Measurements from ENCODE around the gene WBP1.

Gene WBP1

GRCh38 chr2:74488643-74489481, 30.6 kb downstream of the WBP1 start:
- Histone ChIP-seq H3K56ac (ENCODE audit: low read length) (no peak overlapping the region), H2AK5ac (ENCODE audit: low read length) (no peak overlapping the region), H3K79me1 (ENCODE audit: low read length) (no peaks in the 10 kb centered on the region), H4K5ac (ENCODE audit: low read length) (no peak overlapping the region), H3K36me3 (ENCODE audit: control insufficient read depth, insufficient read depth, low read length) (peaks cover 8% of the 10 kb centered on the region), H3K18ac (ENCODE audit: low read length) (no peak overlapping the region), H3K4ac (ENCODE audit: low read depth, low read length) (no peak overlapping the region), H3K23ac (ENCODE audit: low read length) (no peak overlapping the region), H3K27me3 (ENCODE audit: insufficient read depth, low read length, poor library complexity) (no peaks in the 10 kb centered on the region), H3K27ac (ENCODE audit: low read depth, low read length) (no peak overlapping the region), H3K79me2 (ENCODE audit: control insufficient read depth, insufficient read depth, low read length) (no peaks in the 10 kb centered on the region), H2BK5ac (ENCODE audit: low read length) (no peak overlapping the region), H2BK15ac (replicated peaks; ENCODE audit: low read depth) (no peak overlapping the region), H4K8ac (ENCODE audit: low read depth, low read length) (no peak overlapping the region), H3K4me1 (ENCODE audit: control insufficient read depth, low read depth, low read length) (no peaks in the 10 kb centered on the region), H3K4me3 (ENCODE audit: low read length) (no peak overlapping the region), H2BK120ac (ENCODE audit: low read depth, low read length) (no peak overlapping the region), H3K4me2 (ENCODE audit: low read length) (no peak overlapping the region), H3K9ac (ENCODE audit: low read length) (no peak overlapping the region)
- WGBS (ENCODE audit: extremely low coverage, insufficient coverage, low lambda C conversion rate), result no CpG with 5 or more reads among the region's 9 CpGs
- DNase-seq, result no peak

- no peak overlapping the region for H3K4ac ChIP-seq (ENCODE audit: low read depth, low read length)
- H4K8ac ChIP-seq (ENCODE audit: low read depth, low read length), result no peak overlapping the region
- no peak overlapping the region for H3K4me2 ChIP-seq (ENCODE audit: low read length)
- no peak overlapping the region for H3K23ac ChIP-seq (ENCODE audit: low read length)
- no peaks in the 10 kb centered on the region for H3K79me2 ChIP-seq (ENCODE audit: control insufficient read depth, insufficient read depth, low read length)
- WGBS (ENCODE audit: extremely low coverage, insufficient coverage, low lambda C conversion rate), result no CpG with 5 or more reads among the region's 9 CpGs
- H2BK5ac ChIP-seq (ENCODE audit: low read length), result no peak overlapping the region
- peaks cover 8% of the 10 kb centered on the region for H3K36me3 ChIP-seq (ENCODE audit: control insufficient read depth, insufficient read depth, low read length)
- no peak overlapping the region for H3K56ac ChIP-seq (ENCODE audit: low read length)
- no peaks in the 10 kb centered on the region for H3K4me1 ChIP-seq (ENCODE audit: control insufficient read depth, low read depth, low read length)
- no peak overlapping the region for H3K4me3 ChIP-seq (ENCODE audit: low read length)
- no peak overlapping the region for H2AK5ac ChIP-seq (ENCODE audit: low read length)
- H3K18ac ChIP-seq (ENCODE audit: low read length), result no peak overlapping the region
- H3K27me3 ChIP-seq (ENCODE audit: insufficient read depth, low read length, poor library complexity), result no peaks in the 10 kb centered on the region
- no peak overlapping the region for H2BK120ac ChIP-seq (ENCODE audit: low read depth, low read length)
- H2BK15ac ChIP-seq (replicated peaks; ENCODE audit: low read depth), result no peak overlapping the region
- no peaks in the 10 kb centered on the region for H3K79me1 ChIP-seq (ENCODE audit: low read length)
- H3K27ac ChIP-seq (ENCODE audit: low read depth, low read length), result no peak overlapping the region
- H3K9ac ChIP-seq (ENCODE audit: low read length), result no peak overlapping the region
- H4K5ac ChIP-seq (ENCODE audit: low read length), result no peak overlapping the region
- DNase-seq, result no peak
These were observed 31.7 kb downstream of the WBP1 start for GRCh38 chr2:74489906-74490305.

DNA sequence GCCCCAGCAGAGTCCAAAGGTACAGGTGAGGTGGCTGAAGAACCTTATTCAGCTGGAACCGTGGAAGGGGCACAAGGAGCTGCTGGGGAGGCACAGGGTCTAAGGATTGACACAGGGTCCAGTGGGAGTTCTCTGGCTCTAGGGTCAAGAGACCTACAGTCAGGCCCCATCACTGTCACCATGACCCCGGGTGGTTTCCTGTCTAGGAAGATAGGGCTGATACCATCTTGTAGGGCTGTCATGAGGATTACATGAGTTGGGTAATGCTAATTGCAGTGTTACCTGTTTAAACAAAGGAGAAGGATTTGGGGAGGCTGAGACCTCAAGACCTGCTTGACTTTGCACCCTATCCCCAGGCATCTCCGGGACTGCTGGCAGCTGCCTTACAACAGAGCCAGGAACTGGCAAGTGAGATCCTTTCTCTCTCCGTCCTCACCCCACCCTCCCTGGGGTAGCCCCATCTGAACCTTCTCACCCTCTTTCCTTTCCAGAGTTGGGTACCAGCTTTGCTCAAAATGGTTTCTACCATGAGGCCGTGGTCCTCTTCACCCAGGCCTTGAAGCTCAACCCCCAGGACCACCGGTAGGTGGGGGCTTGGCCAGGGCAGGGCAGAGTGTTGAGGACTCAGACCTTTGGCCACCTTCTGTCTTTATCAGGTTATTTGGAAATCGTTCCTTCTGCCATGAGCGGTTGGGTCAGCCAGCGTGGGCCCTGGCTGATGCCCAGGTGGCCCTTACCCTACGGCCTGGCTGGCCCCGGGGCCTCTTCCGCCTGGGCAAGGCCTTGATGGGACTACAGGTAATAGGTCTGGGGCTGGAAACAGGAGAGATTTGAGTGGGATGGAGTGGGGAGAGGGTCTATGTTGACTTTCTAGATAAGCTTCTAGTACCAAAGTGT, 33.7 kb downstream of the WBP1 start:
- H3K27ac ChIP-seq (ENCODE audit: low read depth, low read length), result no peak overlapping the region
- peaks cover 5% of the 10 kb centered on the region for H3K27me3 ChIP-seq (ENCODE audit: insufficient read depth, low read length, poor library complexity)
- no peak overlapping the region for H3K56ac ChIP-seq (ENCODE audit: low read length)
- H3K23ac ChIP-seq (ENCODE audit: low read length), result no peak overlapping the region
- H3K79me1 ChIP-seq (ENCODE audit: low read length), result no peaks in the 10 kb centered on the region
- DNase-seq, result no peak
- H2BK120ac ChIP-seq (ENCODE audit: low read depth, low read length), result no peak overlapping the region
- H2AK5ac ChIP-seq (ENCODE audit: low read length), result no peak overlapping the region
- H3K4me1 ChIP-seq (ENCODE audit: control insufficient read depth, low read depth, low read length), result no peaks in the 10 kb centered on the region
- no peak overlapping the region for H4K5ac ChIP-seq (ENCODE audit: low read length)
- H2BK15ac ChIP-seq (replicated peaks; ENCODE audit: low read depth), result no peak overlapping the region
- H3K4me3 ChIP-seq (ENCODE audit: low read length), result no peak overlapping the region
- H3K36me3 ChIP-seq (ENCODE audit: control insufficient read depth, insufficient read depth, low read length), result peaks cover 8% of the 10 kb centered on the region
- no peak overlapping the region for H3K18ac ChIP-seq (ENCODE audit: low read length)
- no peak overlapping the region for H2BK5ac ChIP-seq (ENCODE audit: low read length)
- H3K79me2 ChIP-seq (ENCODE audit: control insufficient read depth, insufficient read depth, low read length), result no peaks in the 10 kb centered on the region
- no peak overlapping the region for H3K4me2 ChIP-seq (ENCODE audit: low read length)
- no CpG with 5 or more reads among the region's 12 CpGs for WGBS (ENCODE audit: extremely low coverage, insufficient coverage, low lambda C conversion rate)
- no peak overlapping the region for H3K4ac ChIP-seq (ENCODE audit: low read depth, low read length)
- H3K9ac ChIP-seq (ENCODE audit: low read length), result no peak overlapping the region
- H4K8ac ChIP-seq (ENCODE audit: low read depth, low read length), result no peak overlapping the region

DNA sequence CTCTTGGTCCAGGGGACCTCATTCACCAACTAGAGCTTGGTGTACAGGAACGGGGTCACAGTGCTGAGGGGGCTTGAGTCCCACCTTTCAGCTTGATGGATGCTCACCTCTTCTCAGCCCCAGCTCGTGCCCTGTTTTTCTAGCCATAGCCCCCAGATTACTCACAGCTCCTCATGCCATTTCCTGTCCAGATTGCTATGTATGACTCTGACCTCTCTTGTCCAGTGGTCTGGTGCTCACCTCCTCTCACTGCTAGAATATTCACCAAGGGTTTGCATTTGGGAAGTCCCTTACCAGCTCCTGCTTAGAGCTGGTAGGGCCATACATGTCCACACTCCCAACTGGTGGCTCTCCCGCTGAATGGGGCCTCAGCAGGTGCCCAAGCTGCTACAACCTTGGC, 35.3 kb downstream of the WBP1 start:
- Histone ChIP-seq H3K27me3 (ENCODE audit: insufficient read depth, low read length, poor library complexity) (peaks cover 21% of the 10 kb centered on the region), H4K8ac (ENCODE audit: low read depth, low read length) (no peak overlapping the region), H3K56ac (ENCODE audit: low read length) (no peak overlapping the region), H3K9ac (ENCODE audit: low read length) (no peak overlapping the region), H3K27ac (ENCODE audit: low read depth, low read length) (no peak overlapping the region), H3K4ac (ENCODE audit: low read depth, low read length) (no peak overlapping the region), H4K5ac (ENCODE audit: low read length) (no peak overlapping the region), H3K79me1 (ENCODE audit: low read length) (no peaks in the 10 kb centered on the region), H3K23ac (ENCODE audit: low read length) (no peak overlapping the region), H3K36me3 (ENCODE audit: control insufficient read depth, insufficient read depth, low read length) (peaks cover 8% of the 10 kb centered on the region), H3K79me2 (ENCODE audit: control insufficient read depth, insufficient read depth, low read length) (no peaks in the 10 kb centered on the region), H2BK15ac (replicated peaks; ENCODE audit: low read depth) (no peak overlapping the region), H3K4me1 (ENCODE audit: control insufficient read depth, low read depth, low read length) (peaks cover 1% of the 10 kb centered on the region), H3K18ac (ENCODE audit: low read length) (no peak overlapping the region), H2BK5ac (ENCODE audit: low read length) (no peak overlapping the region), H2BK120ac (ENCODE audit: low read depth, low read length) (no peak overlapping the region), H3K4me3 (ENCODE audit: low read length) (no peak overlapping the region), H3K4me2 (ENCODE audit: low read length) (no peak overlapping the region), H2AK5ac (ENCODE audit: low read length) (no peak overlapping the region)
- no peak for DNase-seq
- no CpG with 5 or more reads among the region's 3 CpGs for WGBS (ENCODE audit: extremely low coverage, insufficient coverage, low lambda C conversion rate)

DNA sequence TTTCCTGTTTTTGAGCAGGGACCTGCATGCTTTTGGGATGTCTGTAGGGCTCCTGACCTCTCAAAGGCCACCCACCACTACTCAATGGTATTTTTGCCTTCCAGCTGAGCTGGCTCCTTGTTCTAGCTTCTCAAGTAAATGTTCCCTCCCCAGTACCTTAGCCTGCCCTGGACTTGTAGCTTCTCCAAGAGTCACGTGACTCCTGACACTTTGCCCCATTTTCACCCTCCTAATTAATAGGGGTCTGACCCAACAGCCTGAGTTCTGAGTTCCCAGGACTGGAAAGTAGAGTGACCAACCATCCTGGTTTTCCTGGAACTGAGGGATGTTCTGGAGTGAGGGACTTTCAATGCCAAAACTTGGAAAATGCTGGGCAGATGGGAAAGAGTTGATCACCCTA, 37.2 kb downstream of the WBP1 start:
- Histone ChIP-seq H2BK5ac (ENCODE audit: low read length) (no peak overlapping the region), H2BK15ac (replicated peaks; ENCODE audit: low read depth) (no peak overlapping the region), H2AK5ac (ENCODE audit: low read length) (no peak overlapping the region), H3K56ac (ENCODE audit: low read length) (no peak overlapping the region), H2BK120ac (ENCODE audit: low read depth, low read length) (no peak overlapping the region), H3K4ac (ENCODE audit: low read depth, low read length) (no peak overlapping the region), H3K27ac (ENCODE audit: low read depth, low read length) (no peak overlapping the region), H3K4me2 (ENCODE audit: low read length) (no peak overlapping the region), H4K5ac (ENCODE audit: low read length) (no peak overlapping the region), H3K79me2 (ENCODE audit: control insufficient read depth, insufficient read depth, low read length) (no peaks in the 10 kb centered on the region), H4K8ac (ENCODE audit: low read depth, low read length) (no peak overlapping the region), H3K18ac (ENCODE audit: low read length) (no peak overlapping the region), H3K23ac (ENCODE audit: low read length) (no peak overlapping the region), H3K79me1 (ENCODE audit: low read length) (no peaks in the 10 kb centered on the region), H3K4me3 (ENCODE audit: low read length) (no peak overlapping the region), H3K9ac (ENCODE audit: low read length) (no peak overlapping the region), H3K27me3 (ENCODE audit: insufficient read depth, low read length, poor library complexity) (peaks cover 38% of the 10 kb centered on the region), H3K4me1 (ENCODE audit: control insufficient read depth, low read depth, low read length) (peaks cover 3% of the 10 kb centered on the region), H3K36me3 (ENCODE audit: control insufficient read depth, insufficient read depth, low read length) (peaks cover 8% of the 10 kb centered on the region)
- no CpG with 5 or more reads among the region's 1 CpG for WGBS (ENCODE audit: extremely low coverage, insufficient coverage, low lambda C conversion rate)
- DNase-seq, result no peak
